NCI-H1930 (cell line): ENCODE results near the gene TNFSF9.

Source experiments
- DNase-seq, 2 experiments: peaks; one replicate each; lab custom pipeline; 2025; lab: John Stamatoyannopoulos, UW

Gene TNFSF9, protein sequence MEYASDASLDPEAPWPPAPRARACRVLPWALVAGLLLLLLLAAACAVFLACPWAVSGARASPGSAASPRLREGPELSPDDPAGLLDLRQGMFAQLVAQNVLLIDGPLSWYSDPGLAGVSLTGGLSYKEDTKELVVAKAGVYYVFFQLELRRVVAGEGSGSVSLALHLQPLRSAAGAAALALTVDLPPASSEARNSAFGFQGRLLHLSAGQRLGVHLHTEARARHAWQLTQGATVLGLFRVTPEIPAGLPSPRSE

DNA sequence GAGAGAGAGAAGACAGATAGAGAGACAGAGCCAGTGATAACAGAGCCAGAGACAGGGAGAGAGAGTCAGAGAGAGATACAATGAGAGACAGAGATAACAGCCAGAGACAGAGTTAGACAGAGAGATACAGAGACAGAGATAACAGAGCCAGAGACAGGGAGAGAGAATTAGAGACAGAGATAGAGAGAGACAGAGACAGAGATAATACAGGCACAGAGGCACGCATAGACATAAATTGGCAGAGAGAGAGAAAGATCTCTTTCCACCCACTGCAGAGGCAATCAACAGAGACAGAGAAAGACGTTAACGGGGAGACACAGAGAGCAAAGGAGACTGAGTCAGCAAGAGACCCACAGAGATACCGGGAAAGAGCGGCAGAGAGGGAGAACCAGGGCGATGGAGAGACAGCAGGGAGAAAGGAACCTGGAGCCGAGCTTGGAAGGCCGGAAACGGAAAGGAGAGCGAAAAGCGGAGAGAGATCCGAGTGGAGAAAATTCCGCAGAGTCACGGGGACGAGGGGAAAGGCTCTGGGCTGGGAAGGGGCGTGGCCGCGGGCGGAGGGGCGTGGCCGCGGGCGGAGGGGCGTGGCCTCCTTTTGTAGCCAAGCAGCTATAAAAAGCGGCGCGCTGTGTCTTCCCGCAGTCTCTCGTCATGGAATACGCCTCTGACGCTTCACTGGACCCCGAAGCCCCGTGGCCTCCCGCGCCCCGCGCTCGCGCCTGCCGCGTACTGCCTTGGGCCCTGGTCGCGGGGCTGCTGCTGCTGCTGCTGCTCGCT is at the start of gene TNFSF9:
Gene TNFSF9 (plus strand): TSS at position 641 of the 777 bp plus-strand sequence. CDS start 11 bp downstream, at position 652.
- DNase-seq = peak; percentile 23 to 54

DNA sequence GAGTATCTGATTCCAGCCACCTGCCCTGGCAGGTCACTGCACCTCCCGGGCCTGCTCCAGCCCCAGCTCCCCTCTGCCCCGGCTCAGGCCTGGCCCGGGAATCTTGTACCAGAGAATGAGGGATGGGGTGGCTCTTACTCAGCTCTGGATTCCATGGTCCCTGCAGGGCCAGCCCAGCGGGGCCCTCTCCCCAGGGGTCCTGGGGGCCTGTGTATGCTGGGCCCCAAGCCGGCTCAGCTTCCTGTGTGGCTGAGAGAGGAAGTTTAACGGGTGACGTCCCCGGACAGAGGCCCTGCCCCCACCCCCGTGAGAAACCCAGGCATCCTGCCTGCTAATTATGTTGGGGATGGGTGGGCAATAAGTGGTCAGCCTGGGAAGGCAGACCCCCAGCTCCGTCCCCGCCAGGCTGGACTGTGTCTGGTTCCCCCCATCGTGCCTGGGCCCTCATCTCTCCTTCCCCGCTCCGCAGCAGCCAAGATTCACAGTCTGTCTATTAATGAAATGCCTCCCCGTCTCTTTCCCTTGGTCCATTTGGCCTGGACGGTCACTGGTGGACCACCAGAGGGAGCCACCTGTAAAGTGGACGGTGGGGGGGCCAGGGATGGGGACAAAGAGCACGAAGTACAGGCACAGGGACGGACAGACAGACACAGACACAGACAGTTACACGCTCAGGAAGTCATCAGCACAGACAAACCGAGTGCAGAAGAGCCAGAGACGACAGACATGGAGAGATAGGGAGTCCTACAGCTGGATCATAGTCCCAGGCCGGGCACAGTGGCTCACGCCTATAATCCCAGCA is 49.1 kb upstream of the TNFSF9 start, which contains the start of gene DENND1C:
Gene DENND1C (minus strand): TSS at position 247 of the 802 bp plus-strand sequence. CDS start 92 bp downstream, at position 155.
- no peak for DNase-seq

DNA sequence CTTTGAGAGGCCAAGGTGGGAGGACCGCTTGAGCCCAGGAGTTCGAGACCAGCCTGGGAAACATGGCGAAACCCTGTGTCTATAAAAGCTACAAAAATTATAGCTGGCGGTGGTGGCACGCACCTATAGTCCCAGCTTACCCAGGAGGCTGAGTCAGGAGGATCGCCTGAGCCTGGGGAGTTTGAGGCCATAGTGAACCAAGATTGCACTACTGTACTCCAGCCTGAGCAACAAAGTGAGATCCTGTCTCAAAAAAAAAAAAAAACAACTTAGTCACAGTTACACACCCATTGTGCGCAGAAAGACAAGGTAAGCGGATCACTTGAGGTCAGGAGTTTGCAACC is 48.5 kb upstream of the TNFSF9 start:
- no peak for DNase-seq

DNA sequence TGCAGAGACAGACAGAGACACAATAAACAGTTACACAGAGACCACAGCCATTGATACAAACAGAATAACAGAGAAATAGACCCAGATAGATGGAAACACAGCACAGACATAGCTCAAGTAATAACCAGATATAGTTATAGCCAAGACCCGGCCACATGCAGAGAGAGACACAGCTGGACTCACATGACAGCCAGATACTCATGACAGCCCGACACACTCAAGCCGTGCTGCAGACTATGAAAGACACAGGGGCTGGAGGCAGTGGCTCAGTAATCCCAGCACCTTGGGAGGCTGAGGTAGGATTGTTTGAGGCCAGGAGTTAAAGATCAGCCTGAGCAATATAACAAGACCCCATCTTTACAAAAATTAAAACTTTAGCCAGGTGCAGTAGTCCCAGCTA is 47.6 kb upstream of the TNFSF9 start:
- DNase-seq = no peak

DNA sequence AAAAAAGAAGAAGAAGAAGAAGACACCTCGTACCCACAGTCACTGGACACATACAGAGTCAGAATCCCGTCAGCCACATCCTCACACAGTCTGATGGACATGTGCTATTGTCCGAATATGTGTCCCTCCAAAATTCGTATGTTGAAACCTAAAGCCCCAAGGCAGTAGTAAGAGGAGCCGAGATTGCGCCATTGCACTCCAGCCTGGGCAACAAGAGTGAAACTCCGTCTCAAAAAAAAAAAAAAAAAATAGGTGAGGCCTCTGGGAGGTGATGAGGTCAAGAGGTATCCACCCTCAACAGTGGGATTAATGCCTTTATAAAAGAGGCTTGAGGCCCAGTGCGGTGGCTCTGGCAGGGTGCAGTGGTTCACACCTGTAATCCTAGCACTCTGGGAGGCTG is 46.6 kb upstream of the TNFSF9 start:
- no peak for DNase-seq

DNA sequence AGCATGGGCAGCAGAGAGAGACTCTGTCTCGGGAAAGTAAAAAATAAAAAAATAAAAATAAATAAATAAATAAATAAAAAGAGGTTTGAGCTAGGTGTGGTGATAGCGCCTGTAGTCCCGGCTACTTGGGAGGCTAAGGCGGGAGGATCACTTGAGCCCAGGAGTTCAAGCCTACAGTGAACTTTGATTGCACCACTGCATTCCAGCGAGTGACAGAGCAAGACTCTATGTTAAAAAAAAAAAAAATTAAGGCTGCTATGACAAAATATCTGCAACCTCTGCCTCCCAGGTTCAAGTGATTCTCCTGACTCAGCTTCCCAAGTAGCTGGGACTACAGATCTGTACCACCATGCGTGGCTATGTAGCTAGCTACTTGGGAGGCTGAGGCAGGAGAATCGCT is 46.0 kb upstream of the TNFSF9 start:
- DNase-seq = no peak

DNA sequence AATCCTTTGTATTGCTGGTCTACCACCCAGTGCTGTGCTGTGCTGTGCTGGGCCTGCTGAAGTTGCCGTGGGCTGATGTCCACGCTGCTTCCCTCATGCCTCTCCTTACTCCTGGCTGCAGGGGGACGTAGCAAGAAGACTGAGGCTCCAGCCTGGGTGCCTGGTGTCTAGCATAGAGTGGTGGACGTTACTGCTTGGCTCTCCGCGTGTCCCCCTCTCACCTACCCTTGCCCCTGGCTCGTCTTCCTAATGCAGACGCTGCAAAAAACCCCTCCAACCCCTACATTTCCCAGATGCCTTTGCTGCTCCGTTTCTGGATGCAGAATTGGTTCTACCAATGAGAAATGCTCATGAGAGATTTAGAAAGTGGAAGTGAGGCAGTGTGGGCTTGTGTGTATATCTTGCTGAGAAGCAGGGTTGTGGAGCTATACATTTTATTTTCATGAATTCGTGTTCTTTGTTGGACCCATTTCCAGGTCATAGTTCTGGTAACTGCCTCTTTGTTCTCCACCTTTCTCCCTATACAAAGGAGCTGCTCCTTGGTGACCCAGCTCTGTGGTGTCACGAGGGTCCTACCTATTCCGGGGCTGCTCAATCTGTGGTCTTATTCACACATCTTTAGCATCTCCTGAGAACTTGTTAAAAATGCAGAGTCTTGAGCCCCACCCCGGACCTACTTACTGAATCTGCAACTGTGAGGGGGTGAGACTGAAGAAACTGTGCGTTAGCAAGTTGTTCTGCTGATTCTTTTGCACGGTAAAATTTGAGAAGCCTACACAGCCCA is 41.4 kb upstream of the TNFSF9 start:
- no peak for DNase-seq

DNA sequence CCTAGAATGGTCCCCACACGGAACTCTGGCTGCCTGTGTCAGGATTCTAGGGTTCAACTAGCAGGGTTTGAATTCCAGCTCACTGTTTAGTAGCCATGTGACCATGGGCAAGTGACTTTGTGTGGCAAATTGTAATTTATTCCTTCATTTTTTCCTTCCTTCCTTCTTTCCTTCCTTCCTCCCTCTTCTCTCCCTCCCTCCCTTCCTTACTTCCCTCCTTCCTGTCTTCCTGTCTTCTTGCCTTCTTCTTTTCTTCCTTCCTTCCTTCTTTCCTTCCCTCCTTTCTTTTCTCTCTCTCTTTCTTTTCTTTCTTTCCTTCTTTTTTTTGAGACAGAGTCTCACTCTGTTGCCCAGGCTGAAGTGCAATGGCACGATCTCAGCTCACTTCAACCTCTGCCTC is 40.7 kb upstream of the TNFSF9 start:
- no peak for DNase-seq

DNA sequence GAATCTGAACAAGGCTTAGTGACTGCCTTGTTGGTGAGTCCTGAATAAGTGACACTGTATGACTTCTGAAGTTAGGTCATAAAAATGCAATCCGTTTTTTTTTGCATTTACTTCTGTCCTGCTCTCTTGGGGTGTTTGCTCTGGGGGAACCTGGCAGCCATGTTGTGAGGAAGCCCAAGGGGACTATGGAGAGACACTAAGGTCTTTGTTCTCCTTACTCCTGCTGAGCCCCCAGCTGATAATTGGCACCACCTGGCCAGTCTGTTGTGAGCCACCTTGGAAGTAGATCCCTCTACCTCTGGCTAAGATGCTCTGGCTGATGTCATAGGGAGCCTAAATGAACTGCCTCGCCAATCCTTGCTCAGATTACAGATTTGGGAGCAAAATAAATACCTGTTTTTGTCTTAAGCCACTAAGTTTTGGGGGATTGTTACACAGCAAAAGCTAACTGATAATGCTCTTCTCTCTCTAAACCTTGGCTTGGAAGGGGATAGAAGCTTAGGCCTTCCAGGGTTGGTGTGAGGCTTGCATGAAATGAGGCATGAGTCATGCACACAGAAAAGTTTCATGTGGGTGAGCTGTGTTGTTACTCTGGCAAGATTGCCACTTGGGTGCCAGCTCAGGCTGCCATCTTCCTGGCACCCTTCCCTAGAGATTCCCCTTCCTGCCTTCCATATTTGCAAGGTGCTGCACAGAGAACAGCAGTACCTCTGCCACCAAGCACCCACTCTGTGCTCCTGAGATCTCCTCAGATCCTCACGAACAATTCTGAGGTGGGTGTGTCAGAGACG is 38.8 kb upstream of the TNFSF9 start:
- DNase-seq = no peak

DNA sequence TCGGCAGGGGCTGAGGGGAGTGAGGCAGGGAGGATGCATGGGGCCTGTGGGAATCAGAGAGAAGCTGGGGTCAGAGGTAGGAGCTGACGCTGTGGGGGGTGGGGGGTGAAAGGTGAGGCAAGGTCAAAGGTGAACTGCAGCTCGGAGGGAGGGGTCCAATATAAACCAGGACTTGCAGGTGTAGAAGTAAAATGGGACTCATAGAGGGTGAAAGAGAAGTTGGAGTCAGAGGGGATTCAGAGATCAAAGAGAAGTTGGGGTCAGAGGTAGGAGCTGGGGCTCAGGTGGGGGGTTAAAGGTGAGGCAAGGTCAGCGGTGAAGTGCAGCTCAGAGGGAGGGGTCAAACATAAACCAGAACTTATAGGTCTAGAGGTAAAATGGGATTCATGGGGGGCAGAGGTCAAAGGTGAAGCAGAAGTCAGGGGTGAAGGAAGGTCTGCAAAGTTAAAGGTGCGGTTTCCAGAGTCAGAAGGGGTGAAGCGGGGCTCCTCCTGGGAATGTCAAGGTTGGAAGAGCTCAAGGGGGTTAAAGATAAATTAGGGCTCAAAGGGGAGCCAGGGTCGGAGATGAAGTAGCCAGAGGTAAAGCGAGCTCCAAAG is 36.3 kb upstream of the TNFSF9 start:
- DNase-seq = no peak

DNA sequence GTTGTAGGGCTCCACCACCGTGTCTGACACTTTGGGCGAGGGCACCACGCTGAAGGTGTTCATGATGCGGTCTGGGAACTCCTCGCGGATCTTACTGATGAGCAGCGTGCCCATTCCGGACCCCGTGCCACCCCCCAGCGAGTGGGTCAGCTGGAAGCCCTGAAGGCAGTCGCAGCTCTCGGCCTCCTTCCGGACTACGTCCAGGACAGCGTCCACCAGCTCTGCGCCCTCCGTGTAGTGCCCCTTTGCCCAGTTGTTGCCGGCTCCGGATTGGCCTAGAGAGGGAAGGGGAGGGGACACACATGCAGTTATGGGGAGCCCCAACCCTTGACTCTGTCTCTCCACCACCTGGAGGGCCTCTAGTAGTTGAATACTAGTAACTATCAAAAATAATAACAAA is 34.9 kb upstream of the TNFSF9 start:
- DNase-seq = no peak

DNA sequence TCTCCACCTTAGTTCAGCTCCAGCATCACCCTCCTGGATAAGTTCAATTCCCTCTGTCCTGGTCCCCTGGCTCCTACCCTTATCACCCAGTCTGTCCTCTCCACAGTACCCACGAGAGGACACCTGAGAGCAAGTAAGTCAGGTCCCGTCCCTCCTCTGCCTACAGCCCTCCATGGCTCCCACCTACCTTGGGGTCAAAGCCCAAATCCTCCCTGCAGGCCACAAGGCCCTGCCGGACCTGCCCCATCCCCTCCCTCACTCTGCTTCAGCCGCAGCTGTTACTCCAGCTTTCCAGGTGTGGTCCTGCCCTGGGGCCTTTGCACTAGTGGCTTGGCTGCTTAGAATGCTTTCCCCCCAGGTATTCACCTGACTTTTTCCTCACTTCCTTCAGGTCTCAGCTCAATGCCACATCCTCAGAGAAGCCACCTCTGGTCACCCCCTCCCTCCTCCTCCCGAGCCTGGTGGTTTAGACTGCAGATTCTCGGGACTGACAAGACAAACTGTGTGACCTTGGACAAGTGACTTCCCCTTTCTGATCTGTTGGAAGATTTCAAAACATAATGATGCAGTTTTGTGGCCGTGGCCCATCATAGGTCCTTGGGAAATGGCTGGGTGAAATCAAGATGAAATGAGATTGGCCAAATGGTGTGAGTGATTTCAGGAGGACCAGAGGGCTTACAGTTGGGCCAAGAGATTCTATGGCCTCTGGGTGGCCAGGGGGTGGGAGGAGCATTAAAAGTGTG is 32.4 kb upstream of the TNFSF9 start:
- no peak for DNase-seq

DNA sequence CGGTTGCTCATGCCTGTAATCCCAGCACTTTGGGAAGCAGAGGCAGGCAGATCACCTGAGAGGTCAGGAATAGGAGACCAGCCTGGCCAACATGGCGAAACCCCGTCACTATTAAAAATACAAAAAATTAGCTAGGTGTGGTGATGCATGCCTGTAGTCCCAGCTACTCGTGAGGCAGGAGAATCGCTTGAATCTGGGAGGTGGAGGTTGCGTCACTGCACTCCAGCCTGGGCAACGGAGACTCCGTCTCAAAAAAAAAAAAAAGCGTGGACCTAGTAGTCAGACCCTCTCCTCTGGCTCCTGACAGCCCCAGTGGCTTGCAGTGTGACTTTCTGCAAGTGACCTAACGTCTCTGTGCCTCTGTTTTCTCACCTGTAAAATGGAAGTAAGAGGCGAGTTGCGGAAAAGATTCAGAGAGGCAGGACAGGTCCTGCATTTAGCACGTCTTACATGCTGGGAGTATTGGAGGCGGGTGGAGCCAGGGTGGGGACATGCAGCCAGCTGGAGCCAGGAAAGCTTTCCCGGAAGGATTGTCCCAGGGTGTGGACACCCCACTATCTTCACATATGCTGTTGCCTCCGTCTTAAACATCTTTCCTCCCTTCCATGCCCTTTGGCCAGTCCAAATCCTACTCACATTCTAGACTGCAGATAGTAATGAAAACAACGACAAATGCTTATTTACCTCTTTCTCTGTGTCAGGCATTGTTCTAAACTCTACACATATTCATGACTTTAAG is 31.6 kb upstream of the TNFSF9 start:
- DNase-seq = no peak

DNA sequence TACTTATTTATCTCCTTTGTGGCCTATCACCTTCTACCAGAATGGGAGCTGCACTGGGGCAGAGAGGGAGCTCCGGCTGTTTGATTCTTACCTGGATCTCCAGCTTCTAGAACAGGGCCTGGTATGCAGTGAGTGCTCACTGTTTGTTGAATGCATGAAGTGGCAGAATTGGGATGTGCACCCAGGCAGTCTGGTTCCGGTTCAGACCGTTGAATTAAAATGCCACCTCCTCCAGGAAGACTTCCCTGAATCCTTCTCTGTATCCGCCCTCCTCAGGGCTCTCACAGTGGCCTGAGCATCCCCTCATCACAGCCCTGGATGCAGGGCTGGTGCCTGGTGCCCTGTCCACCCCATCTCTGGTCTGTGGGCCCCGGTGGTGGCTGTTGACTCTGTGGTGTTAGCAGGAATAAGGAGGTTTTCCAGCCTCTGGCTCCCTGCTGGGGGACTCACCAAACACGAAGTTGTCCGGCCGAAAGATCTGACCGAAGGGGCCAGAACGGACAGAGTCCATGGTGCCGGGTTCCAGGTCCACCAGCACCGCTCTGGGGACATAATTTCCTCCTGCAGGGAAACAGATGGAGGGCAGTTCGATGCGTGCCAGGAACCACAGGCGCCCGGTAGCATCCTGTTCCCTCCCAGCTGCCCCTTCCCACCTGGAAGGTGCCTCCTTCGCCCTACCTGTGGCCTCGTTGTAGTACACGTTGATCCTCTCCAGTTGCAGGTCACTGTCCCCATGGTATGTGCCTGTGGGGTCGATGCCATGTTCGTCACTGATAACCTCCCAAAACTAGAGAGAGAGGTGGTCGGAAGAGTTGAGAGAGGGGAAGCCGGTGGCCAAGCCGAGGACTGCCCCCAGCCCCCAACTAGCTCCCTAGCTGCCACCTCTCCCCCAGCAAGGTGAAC is 29.7 kb upstream of the TNFSF9 start:
- no peak for DNase-seq

DNA sequence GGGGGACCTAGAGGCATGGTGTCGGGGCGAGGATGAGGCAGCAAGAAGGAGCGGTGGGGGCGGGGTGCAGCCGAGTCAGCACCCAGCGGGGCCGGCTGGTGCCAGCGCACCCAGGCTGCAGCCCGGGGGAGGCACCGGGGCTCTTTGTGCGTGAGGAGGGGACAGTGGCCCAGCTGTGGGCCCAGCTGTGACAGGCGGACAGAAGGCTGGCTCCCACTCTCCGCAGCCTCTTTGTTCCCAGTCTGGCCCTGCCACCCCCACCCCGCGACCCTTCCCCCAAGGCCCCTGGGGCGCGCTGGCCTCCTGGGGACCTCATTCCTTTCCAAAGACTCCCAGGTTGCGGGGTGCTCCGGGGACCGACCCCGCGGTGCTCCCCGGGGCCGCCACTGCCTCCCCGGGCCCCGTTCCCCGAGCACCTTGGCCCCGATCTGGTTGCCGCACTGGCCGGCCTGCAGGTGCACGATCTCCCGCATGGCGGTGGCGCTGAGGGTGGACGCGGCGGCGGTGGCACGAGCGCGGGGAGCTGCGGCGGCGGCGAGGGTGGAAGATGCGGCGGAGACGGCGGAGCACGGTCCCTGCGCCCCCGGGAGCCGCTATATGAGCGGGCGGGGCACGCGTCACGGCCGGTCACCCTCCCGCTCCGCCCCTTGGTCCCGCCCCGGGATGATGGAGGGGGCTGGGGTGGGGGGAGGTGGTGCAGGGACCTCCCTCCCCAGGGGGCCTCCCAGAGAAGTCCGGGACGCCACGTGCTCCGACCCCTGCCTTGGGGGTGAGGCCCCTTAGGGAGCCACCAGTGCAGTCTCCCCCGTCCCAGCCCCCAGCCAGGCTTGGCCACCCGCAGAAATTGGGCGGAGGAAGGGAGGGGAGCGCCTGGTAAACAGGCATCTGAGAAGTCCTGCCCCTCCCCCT is 28.8 kb upstream of the TNFSF9 start, which contains the start of gene TUBB4A:
Gene TUBB4A (minus strand): TSS at position 570 of the 909 bp plus-strand sequence. CDS start 97 bp downstream, at position 473.
- no peak for DNase-seq

DNA sequence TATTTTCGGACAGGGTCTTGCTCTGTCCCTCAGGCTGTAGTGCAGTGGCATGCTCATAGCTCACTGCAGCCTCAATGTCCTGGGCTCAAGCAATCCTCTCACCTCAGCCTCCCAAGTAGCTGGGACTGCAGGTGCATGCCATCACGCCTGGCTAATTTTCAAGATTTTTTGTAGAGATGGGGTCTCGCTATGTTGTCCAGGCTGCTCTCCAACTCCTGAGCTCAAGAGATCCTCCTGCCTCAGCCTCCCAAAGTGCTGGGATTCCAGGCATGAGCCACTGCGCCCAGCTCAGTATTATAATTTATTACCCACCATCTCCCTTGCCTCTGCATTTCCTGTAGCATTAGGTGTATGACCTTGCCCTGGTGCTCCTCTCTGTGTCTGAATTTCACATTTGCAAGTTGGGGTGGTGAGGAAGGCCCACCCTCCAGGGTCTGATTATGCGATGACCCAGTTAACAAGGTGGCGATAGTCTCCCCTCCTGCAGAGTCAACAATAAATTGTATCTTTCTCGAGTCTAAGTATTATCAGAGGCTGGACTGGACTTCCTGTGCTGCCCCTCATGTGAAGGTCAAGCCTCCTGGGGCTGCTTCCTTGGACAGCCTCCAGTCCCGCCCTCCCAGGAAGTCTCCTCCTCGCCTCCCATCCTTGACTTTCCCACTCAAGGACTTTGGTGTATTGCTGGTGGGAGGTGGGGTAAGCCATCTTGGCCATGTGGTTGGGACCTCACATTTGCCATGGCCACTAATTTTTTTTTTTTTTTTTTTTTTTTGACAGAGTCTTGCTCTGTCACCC is 27.2 kb upstream of the TNFSF9 start:
- DNase-seq = no peak
